GM18520 (cell line): Measurements from ENCODE around the gene HUNK.

Experiments used
- ATAC-seq: cut with Tn5 transposase; IDR thresholded peaks from one replicate; pipeline ENCODE4 v1.9.1; 2021; ENCODE audit not compliant: unreplicated experiment

The HUNK gene

DNA sequence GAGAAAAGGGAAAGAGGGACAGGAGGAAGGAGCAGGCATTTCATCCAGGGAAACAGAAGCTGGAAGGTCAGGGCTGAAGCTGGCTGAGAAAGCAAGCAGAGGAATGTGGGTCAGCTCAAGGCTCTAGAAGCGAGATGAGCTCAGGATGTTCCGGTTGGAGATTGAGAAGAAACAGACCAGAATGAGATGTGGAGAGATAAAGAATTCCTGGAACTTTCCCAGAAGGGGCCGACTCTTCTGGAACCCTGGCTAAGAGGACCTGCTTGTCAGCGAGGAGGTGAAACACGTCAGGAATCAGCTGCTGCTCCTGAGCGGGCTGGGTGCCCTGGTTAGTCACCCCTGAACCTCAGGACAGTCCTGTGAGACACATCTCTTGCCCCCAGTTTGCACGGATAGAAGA lies 75.9 kb downstream of the HUNK start:
- no peak for ATAC-seq

DNA sequence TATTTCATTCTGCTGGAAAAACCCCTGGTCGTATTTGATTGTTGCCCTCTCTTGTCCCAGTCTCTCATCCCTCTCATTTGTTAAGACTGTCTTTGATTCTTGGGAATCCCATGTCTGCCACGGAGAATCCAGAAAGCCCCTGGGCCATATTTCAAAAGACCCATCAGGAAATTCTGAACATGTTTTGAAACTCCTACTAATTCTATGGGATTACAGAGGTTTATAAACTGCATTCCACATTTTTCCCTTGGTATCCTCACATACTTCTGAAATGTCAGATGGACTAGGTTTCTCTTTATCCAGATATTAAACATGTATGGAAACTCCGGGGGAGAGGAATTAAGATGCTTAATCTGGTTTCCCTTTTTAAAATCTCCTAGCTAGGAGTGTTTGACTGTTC lies 80.0 kb downstream of the HUNK start:
- no peak for ATAC-seq

DNA sequence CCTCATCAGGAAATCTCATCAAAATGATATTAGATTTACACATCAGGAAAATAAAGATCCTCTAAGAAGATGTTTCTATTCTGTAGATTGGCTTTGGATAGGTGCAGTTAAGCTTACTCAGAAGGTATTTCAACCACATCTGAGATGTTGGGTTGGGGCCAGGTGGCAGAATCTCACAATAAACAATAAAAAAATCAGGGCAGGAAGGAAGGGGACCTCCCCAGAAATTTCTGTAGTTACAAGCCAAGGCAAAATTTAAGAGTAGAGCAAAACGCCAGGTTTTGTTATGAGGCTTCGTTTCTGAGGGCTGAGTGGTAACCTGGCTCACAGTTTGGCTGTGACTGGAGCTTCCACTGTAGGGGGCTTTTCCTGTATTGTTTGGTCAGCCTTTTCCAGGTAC lies 84.8 kb downstream of the HUNK start:
- ATAC-seq: no peak

GRCh38 chr21:31959881-31960280 lies 87.1 kb downstream of the HUNK start:
- no peak for ATAC-seq

DNA sequence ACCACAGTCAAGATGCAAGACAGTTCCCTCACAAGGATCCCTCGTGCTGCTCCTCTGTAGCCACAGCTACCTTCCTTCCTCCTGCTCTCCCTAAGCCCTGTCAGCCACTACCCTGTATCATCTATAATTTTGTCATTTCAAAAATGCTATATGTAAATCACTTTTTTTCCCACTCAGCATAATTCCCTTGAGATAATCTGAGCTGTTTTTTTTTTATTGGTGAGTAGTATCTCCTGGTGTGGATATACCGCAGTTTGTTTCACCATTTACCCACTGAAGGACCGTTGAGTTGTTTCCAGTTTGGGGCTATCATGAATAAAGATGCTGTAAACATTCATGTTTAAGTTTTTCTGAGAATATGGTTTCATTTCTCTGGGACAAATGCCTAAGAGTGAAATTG lies 88.2 kb downstream of the HUNK start:
- ATAC-seq: no peak

GRCh38 chr21:31961704-31962103 lies 88.9 kb downstream of the HUNK start:
- ATAC-seq: no peak

DNA sequence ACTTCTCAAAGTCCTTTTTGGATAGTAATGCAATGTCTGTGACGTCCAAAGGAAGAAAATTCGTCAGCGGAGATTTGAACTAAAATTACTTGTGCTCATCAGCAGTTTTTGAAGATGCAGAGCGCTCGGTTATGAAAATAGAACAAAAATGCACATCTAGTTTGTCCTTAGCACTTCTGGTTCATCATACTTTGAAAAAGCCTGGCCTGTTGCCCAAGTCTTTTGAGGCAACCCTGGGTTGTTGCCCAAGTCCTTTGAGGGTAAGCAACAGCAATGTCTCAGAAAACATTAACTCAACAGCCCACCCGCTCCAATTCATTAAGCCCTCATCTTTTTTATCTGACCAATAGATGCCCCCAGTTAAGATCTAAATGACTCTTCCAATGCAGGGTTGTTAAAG lies 91.9 kb downstream of the HUNK start:
- ATAC-seq: no peak

DNA sequence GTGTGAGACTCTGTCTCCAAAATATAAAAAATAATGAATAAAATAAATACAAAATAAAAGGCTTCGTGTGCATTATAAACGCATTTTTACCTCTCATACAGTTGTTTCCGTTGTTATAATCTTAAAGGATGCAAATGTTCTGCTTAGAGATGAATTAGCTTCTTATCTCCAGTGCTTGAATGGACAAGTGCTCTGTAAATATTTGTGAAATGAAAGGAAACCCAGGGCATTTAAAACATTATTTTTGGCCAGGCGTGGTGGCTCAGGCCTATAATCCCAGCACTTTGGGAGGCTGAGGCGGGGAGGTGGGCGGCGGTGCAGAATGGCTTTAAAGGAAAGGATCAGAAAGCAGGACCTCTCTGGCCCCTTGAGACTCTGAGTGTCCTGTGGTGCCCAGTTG lies 94.5 kb downstream of the HUNK start:
- no peak for ATAC-seq

- ATAC-seq: no peak
Observed at GRCh38 chr21:31972622-31973021, 99.8 kb downstream of the HUNK start.

DNA sequence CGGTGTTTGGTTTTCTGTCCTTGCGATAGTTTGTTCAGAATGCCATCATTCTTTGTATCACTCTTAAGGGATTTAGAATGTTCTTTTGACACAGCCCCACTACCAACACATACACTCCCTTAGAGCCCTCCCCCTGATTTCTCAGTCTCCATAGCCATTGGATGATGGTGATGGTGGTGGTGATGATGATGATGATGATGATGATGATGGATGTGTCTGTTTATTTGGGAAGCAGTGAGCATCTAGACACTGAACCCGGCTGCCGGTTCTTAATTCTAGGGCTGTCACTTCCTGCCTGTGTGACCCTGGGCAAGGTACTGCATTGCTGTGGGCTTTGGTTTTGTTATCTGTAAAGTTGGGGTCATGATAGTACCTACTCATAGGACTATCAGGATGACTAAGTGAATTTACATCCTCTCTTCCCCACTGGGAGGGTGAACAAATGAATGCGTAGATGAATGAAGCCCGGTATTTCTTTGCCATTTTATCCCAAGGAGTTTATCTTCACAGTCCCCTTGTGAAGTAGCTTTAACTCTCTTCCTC lies 100.7 kb downstream of the HUNK start:
- no peak for ATAC-seq

DNA sequence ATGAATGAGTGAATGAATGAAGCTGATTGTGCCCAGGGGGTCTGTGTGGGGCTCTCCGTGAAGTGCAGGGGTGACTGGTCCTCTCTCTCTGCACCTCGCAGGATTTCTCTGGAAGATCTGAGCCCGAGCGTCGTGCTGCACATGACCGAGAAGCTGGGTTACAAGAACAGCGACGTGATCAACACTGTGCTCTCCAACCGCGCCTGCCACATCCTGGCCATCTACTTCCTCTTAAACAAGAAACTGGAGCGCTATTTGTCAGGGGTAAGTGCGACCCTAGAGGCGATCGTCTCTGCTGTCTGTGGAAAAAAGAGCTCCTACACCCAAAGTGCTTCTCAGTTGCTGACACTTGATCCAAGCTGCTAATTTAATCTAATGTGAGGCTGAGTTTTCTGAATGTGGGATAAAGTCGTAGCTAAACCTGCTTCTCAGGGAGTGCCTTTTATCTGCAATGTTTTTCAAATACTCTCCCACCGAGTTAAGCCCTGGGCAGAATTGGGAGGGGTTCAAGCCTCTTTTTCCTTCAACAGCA lies 101.7 kb downstream of the HUNK start:
- ATAC-seq: no peak

GRCh38 chr21:31975491-31975890 lies 102.7 kb downstream of the HUNK start:
- no peak for ATAC-seq

- no peak for ATAC-seq
Observed at GRCh38 chr21:31977816-31978215, 105.0 kb downstream of the HUNK start.

- ATAC-seq: no peak
Observed at GRCh38 chr21:31983120-31983519, 110.3 kb downstream of the HUNK start.

GRCh38 chr21:31983554-31983953 lies 110.7 kb downstream of the HUNK start:
- ATAC-seq: no peak

DNA sequence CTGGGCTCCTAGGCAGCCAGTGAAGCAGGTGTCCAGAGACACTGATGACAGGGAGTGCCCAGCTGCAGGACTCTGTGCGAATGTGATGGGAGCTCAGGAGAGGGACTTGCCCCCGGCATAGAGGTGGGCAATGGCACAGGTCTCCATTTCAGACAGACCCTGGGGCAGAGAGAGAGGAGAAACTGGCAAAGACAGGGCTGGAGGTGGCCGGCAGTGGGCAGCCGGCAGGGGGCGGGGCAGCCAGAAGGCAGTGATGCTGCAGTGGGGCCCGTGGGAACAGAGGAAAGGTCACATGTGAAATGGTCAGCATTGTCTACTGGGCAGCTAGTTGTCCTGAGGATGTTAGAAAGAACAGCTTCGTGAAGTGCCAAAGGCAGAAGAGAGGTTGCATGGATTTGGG lies 112.6 kb downstream of the HUNK start:
- no peak for ATAC-seq

DNA sequence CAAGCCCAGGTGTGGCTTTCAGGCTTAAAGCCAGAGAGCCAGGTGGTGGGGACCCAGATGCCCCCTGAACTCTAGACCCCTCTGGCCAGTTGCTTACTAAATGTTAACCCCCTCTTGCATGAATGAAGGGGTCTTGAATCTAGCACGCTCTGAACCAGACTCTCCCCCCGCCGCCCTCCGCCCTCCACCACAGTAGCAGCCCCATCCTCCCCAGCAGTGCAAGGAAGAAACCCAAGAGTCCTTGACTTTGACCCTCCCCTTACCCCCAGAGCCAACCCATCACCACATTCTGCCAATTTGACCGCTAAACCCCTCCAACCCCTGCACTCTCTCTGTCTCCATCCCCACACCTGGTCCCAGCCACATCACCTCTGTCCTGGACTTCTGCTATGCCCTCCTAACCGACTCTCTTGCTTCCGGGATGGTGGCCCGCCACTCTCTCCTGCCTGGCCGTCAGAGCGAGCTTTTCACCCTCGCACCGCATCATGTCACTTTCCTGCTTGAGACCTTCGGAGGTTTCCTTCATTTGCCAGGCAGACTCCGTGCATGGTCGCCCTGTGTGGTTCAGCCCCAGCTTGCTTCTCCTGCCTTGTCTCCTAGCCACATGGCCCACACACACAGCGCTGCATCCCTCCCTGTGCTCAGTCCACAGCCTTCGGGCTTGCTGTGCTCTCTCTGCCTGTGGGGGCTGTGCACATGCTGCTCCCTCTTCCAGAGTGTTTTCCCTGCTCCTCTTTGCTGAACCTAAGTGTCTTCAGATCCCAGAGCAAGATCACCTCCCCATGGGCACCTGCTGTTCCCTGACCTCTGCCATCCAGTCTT lies 113.4 kb downstream of the HUNK start:
- ATAC-seq: no peak

DNA sequence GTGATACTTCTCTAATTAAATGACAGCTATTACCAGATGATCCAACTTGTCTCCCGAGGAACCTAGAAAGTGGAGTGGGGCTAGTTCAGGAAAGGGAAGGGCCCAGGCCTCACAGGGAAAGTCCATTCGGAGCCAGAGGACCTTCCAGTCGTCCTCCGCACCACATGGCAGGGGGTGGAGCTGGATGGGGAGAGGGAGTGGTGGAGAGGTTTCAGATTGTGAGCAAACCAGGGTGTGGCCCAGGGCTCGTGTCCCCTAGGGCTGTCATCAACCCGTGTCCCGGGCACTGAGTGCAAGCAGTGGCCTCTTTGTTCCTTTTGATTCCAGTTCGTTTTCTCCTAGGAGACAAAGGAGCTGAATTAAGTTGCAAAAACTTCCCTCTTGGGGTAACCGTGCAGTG lies 114.9 kb downstream of the HUNK start:
- ATAC-seq: no peak

DNA sequence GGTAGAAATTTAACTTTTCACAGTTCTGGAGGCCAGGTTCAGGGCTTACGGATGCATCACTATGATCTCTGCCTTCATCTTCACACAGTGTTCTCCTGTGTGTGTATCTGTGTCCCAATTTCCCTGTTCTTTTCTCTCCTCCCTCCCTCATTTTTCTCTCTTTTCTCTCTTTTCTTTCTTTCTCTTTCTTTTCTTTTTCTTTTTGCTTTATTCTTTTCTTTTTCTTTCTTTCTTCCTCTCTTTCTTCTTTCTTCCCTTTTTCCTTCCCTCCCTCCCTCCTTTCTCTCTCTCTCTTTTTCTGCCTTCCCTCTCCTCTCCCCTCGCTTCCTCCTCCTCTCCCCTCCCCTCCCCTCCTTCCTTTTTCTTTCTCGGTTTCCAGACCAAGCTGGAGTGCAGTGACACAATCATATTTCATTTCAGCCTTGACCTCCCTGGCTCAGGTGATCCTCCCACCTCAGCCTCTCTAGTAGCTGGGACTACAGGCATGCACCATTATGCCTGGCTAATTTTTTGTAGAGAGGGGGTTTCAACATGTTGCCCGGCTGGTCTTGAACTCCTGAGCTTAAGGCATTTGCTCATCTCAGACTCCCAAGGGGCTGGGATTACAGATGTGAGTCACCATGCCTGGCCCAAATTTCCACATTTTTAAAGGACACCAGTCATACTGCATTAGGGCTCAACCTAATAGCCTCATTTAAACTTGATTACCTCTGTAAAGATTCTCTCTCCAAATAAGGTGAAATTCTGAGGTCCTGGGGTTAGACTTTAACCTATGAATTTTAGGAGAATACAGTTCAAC lies 115.9 kb downstream of the HUNK start:
- no peak for ATAC-seq

DNA sequence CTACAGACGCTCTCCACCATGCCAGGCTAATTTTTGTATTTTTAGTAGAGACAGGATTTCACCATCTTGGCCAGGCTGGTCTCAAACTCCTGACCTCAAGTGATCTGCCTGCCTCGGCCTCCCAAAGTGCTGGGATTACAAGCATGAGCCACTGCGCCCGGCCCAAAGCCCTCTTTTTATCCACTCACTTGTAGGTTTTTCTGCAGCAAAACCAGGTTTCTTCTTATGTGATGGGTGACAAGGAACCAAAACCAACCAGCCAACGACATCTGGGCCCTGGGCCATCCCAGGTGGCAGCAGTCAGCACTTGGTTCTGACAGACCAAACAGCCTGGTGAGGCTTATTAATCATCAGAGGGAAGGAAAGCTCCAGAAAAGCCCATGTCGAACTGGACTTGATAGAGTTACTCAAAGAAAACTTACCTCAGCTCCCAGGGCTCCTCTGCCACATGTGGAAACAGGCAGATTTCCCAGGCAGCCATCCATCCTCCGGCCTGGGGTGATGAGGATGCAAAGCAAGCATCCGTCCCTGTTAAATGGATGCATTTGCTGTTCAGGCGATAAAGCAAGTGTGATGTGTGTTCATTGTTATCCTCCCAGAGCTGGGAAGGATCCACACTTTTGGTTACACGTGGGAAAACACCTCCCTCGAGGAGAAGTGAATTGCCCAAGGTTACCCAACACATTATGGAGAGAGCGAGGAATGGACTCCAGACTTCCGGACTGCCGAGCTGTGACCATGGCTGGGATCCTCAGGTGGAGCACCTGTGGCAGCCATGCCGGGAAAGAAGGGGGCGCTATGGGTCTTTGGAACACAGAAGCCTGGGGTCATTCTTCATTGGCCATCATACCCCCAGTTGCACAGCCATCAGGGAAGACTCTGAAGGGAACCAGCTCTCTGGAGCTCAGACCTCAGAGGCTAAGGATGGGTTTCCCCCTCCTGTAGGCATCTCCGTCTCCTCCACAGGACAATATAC lies 118.8 kb downstream of the HUNK start:
- ATAC-seq: no peak

DNA sequence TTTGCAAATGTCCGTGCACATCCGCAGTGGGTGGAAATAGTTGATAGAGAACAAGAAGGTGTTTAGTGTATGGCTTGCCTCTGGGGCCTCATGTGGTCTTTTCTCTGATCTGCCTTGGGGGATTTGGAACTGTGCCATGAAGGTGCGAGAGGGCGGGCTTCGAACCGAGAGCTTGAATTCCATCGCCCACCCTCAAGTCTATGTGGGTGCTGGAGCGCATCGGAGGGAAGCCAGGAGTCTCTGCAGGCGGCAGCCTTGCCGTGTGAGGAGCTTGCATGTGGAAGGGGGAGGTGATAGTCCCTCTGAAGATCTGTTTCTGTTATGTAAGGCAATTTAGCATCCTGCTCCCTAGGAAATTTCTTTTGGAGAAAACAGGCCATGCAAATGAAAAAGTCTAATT lies 119.6 kb downstream of the HUNK start:
- no peak for ATAC-seq
